ENCODE data around the gene ZNF606.

ZNF606 gene

DNA sequence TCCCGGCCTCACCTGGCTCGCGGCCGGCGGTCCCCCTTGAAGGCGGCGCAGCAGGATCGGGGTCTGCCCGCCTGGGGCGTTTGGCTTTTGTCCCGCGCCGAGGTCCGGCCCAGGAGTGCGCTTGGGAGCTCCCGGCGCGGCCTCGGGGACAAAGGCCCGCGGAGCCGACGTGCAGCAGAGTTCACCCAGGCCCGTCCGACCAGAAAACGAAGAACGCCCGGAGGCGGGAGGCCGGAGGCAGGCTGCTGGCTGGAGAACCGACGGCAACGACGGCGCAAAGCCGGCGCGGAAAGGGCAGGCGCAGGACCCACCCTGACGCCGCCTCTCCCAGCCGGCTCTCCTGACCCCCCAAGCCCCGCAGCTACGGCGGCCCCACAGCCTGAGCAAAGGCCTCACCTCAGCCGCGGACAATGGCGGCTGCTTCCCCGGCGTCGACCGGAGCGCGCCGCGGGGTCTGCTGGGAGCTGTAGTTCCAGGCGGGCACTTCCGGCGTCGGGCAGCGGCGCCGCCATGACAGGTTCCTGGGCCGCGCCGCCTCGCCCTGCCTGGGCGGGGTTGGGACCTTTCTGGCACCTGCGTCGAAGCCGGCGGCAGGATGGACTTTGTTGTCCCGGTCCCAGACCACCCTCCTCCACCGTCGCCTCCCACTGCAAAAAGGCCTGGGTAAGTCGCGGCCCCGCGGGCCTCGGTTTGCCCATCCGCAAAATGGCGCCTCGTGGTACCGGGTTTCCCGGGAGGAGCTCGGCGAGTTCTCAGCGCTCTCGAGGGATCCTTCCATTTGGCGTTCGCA lies at the start of gene ZNF606:
Gene ZNF606 (minus strand): TSS at position 437 of the 790 bp plus-strand sequence. CDS start 1,501 bp downstream, outside the sequence.
- DNase-seq (ENCODE audit: low read depth in 3 of 3): peak; percentile 69 to 80 (median 72)

GRCh38 chr19:58052256-58052655 lies 49.6 kb upstream of the ZNF606 start:
- no peak for DNase-seq (ENCODE audit: low read depth in 3 of 3)

DNA sequence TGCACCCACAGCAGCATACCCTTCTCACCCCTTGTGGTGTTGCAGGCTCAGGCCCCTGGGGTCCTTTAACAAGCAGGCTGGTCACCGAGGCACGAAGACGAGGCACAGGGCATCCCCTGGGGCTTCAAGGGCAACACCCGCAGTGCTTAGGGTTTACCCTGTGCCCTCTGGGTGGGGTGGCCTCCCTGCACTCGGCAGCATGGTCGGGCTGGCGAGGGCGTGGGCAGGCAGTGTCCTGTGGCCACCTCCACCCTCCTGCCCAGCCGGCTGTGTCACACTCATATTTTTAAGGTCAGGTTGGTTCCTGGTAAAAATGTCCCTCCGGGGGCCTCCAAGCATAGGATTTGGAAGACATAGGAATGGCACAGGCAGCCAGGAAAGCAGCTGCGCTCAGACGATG lies 45.1 kb upstream of the ZNF606 start:
- DNase-seq (ENCODE audit: low read depth in 3 of 3): no peak

DNA sequence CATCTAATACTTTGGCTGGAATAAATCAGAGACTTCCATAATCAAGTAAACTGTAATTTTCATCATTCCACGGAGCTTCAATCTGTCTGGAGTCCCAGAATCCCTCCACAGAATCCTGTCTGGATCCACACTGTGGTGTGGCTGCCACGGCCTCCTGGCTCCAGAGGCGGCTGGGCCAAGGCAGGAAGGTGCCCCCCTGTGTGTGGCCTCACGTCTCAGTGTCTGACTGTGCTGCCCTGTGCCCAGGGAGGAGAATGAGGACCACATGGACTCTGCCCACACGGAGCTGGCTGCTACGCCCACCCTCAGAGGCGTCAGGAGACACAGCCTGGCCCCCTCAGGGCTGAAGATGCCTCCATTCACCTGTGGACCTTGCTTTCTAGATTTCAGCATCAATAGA lies 44.2 kb upstream of the ZNF606 start:
- no peak for DNase-seq (ENCODE audit: low read depth in 3 of 3)

GRCh38 chr19:58045411-58046050 lies 42.9 kb upstream of the ZNF606 start:
- no peak for DNase-seq (ENCODE audit: low read depth in 3 of 3)

- DNase-seq (ENCODE audit: low read depth in 3 of 3): no peak
These were observed 42.3 kb upstream of the ZNF606 start for GRCh38 chr19:58044886-58045285.

GRCh38 chr19:58044391-58044790 lies 41.8 kb upstream of the ZNF606 start:
- DNase-seq (ENCODE audit: low read depth in 3 of 3): no peak

DNA sequence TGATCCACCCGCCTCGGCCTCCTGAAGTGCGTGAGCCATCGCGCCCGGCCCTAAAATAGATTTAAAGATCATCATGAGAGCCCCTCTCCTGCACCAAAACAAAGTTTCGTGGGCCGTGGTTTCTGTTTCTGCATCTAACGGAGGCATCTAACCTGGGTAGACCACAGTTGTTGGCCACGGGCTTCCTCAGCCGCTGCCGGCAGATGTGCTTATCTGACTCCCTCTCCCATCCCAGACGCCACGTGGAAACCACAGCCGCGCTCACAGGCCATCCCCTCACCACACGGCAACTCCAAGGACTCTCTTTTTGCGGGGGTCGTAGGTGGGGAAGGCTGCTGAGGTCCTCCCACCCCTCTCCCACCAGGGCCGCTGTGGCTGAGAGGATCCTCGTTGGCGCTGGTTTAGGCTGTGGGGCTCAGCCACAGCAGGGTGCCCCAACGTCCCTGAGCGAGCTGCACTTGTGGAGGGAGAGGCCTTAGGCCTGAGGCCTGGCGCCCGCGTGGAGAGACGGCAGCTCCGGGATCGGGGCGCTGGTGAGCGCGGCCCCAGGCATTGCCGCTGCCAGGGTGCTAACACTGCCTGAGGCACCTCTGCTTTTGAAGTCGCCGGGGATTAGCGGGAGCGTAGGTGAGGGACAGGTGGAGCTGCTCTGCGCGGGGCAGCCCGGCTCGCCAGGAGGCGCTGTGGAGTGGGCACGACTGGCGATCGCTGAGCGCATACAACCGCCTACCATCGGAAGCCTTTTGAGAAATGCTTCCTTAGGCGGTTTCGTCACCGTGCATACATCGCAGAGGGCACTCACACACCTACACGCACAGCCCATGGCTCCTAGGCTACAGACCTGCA lies 40.1 kb upstream of the ZNF606 start:
- peak in 1 of 3 experiments; percentile 5 for DNase-seq (ENCODE audit: low read depth in 3 of 3)

DNA sequence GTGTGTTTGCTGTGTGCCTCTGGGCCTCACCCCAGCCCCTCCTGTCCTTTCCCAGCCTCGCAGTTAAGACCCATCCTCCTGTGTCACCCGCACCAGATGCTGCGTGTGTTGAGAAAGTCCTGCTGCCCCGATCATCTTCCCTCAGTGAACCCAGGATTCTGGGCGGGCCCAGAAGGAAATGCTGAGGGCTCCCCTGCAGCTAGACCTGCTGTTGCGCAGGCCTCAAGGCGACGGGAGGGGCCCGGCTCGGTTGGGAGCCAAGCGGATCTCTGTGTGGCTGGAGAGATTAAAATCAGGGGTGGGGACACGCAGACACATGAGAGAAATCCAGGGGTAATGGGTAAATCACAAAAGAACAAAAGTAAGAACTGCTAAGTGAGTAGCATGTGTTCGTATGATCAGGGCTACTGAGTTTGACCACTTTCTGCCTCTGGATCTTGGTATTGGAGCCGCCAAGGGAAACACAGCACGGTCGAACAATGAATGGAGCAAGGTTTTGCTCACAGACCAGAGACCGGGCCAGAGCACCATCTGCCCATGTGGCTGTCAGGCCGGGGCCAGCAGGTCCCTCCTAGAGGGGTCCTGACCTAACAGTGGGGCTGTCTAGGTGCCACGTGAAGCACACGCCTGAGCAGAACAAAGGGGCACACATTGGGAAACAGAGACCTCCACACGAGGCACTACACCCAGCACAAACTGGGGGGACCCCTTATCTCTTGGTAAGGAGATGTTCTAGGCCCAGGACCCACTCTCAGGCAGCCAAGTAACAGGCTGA lies 38.3 kb upstream of the ZNF606 start:
- DNase-seq (ENCODE audit: low read depth in 3 of 3): no peak

DNA sequence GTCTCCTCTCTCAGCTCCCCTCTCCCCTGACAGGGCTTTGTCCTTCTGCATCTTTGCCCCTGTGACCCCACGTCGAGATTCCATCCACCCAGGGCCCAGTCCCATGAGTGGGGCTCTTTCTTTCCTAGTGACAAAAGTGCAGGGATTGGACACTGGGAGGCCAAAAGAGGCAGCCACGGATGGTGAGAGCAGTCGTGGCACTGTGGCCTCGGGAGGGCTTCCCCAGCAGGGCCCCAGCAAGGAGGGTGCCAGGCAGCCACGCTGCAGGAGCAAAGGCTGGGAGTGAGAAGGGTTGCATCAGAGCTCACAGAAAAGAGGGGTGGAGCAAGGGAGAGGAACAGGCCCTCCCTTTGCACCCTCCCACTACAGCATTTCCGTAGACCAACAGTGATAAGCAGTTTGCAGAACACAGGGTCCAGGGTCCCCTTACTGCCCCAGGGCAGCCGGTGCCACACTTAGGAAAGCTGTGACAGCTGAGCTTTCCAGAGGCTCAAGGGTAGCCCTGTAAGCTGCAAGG lies 36.1 kb upstream of the ZNF606 start:
- no peak for DNase-seq (ENCODE audit: low read depth in 3 of 3)

- DNase-seq (ENCODE audit: low read depth in 3 of 3): no peak
These were observed 35.5 kb upstream of the ZNF606 start for GRCh38 chr19:58037927-58038687.

DNA sequence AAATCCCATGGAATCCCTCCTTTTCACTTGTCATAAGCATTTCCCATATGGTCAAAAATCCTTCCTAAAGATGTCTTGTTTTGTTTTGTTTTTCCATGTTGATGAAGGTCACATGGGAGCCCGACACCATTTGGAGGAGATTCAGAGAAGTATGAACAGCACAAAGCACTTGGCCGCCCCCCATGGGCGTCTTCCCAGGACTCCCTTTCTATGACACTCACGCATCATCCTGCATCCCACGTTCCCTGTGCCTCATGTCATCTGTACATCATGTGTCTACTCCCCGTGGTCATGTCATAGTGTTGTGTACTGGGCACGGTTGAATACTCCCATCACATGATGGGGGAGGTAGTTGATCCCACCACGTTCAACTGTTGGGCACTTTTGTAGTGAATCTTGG lies 33.2 kb upstream of the ZNF606 start:
- DNase-seq (ENCODE audit: low read depth in 3 of 3): no peak

DNA sequence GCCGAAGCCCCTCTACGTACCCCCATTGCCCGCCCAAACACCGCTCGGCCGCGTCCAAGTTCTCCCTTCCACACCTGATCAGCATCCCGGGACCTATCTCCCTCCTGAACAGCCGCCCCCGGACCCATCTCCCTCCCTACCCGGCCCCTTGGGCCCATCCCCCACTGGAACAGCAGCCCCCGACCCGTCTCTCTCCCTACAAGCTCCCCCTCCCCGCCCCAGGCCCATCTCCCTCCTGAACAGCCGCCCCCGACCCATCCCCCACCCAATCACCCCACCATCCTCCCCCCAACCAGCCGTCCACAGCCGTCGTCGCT lies 31.8 kb upstream of the ZNF606 start:
- no peak for DNase-seq (ENCODE audit: low read depth in 3 of 3)

DNA sequence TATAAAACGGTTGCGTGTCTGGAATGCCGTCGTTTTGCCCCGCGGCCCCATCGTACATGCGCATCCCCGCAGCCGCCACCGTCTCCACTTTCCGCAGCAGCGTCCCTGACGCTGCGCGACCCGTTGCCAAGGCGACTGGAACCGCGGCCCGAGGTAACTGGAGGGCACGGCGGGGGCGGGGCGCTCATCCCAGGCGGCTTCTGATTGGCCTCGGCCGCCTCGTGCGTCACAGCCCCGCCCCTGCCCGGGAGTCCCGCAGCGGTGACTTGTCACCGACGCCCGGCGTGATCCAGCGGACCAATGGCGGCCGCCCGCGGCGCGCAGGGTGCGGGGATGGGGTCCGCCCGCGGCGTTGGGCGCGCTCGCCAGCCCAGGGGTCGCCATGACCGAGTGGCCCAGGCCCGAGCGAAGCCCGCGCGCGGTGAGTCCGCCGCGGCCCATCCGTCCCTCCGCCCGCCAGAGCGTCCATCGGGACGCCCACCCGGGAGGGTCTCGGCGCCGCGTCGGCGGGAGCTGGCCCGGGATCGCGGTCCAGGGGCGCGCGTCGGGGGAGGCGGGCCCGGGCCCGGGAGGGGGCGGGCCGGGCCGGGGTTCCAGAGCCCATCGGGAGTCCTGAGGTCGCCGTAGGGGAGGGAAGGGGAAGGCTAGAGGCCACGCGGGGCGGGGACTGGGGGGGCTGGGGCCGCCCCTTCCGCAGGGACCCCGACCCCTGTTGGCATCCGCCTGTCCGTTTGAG lies 31.3 kb upstream of the ZNF606 start, which contains the start of gene ZSCAN1:
Gene ZSCAN1 (plus strand): TSS at position 285 of the 736 bp plus-strand sequence. CDS start 3,812 bp downstream, outside the sequence.
- peak in 1 of 3 experiments; percentile 32 for DNase-seq (ENCODE audit: low read depth in 3 of 3)

DNA sequence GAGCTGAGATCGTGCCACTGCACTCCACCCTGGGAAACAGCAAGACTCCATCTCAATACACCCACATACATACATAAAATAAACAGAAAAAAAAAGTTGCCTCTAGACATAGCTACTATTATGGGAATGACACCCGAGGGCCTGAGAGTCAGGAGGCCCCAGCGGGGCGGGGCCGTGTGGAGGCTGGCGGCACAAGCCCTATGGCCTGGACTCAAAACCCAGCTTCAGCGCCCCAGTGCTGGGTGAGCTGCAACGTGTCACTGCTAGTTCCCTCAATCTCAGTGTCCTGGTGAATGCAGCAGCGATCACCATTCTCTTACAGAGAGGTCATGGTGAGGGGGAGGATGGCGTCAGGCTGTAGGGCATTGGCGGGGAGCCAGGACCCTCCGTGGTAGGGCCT lies 22.0 kb upstream of the ZNF606 start:
- DNase-seq (ENCODE audit: low read depth in 3 of 3): no peak

DNA sequence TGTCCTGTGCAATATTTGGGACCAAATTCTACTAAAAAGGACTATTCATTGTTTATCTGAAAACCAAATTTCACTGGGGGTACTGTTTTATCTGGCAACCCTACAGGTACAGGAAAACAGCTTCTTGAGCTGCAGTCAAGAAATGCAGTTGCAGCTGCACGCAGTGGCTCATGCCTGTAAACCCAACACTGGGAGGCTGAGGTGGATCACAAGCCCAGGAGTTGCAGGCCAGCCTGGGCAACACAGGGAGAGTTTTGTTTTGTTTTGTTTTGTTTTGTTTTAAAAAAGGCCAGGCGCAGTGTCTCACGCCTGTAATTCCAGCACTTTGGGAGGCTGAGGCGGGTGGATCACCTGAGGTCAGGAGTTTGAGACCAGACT lies 19.7 kb upstream of the ZNF606 start:
- no peak for DNase-seq (ENCODE audit: low read depth in 3 of 3)

DNA sequence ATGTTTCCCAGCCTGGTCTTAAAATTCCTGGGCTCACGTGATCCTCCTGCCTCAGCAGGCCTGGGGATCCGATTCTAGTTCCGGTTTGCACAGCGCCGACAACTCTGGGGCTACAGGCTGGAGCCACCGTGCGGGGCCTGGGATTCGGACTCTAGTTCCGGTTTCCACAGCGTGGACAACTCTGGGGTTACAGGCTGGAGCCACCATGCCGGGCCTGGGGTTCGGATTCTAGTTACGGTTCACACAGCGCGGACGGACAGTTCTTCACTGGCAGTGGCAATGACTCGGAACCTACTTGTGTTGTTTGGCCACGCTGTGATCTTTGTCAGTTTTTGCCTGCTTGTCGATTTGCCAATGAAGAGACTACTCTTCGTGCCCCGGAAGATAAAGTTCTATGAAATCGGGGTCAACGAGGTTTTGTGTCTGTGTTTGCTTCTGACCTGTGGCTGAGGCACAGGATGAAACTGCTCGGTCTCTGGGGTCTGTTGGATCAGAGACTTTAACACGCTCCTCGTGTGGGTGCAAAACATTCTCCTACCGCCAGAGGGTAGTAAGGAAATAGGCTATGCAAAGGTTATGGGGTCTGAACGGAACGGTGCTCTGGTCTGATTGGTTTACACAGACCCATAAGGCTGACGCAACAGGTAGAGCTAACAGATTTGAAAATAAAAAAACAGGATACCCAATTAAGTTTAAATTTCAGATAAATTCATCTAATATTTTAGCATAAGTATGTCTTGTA lies 19.1 kb upstream of the ZNF606 start:
- peak in 1 of 3 experiments; percentile 14 for DNase-seq (ENCODE audit: low read depth in 3 of 3)

- DNase-seq (ENCODE audit: low read depth in 3 of 3): no peak
These were observed 17.5 kb upstream of the ZNF606 start for GRCh38 chr19:58020129-58020528.

GRCh38 chr19:58014141-58014540 lies 11.5 kb upstream of the ZNF606 start:
- no peak for DNase-seq (ENCODE audit: low read depth in 3 of 3)

Data from stimulated activated CD4-positive, alpha-beta T cell treated with anti-CD3 and anti-CD28 coated beads, TNF-alpha, amount 100 ng/mL, for 24 hours (primary cell).